Caco-2 (cell line): ENCODE measurements around the gene MFSD1. TPM values are rescaled to one million over a fixed set of nuclear protein-coding genes. Genes with fewer than 3 reads are reported as not detected.

ENCODE experiments used
- BruUV-seq: library from RNA; stranded (reverse); fragments of 400-500 nt; replicated peaks from 2 replicates; lab custom pipeline; 2021; lab: Mats Ljungman, UMichigan
- CTCF ChIA-PET: fragments of 300-600 bp; sonication (Branson Sonifier 250); formaldehyde crosslinking; loops from one replicate; lab custom pipeline; 2022; ENCODE audit warnings: antibody characterized with exemption; lab: Charles Lee
- POLR2A ChIA-PET: fragments of 300-600 bp; sonication (Branson Sonifier 250); formaldehyde crosslinking; loops from one replicate; lab custom pipeline; 2022; ENCODE audit warnings: antibody characterized with exemption; lab: Charles Lee
- DNase-seq, 2 experiments: peaks; one replicate each; pipeline versions ENCODE4 v3.0.0 to v3.0.0-alpha.2; 2020 to 2022
- H3K27me3 ChIP-seq: replicated peaks from 2 replicates; pipeline ENCODE4 v1.6.0; 2011; ENCODE audit warnings: low read length; ENCODE audit not compliant: control insufficient read depth, insufficient read depth
- H3K36me3 ChIP-seq: 2 replicates; pipeline ENCODE4 v1.5.1; 2011; ENCODE audit warnings: low read length; ENCODE audit not compliant: control insufficient read depth, insufficient read depth
- H3K4me1 ChIP-seq: fragments of 250-450 bp; sonication (Bioruptor Pico); 2 replicates; pipeline ENCODE4 v1.5.1; 2020; ENCODE audit warnings: mild to moderate bottlenecking
- H3K4me3 ChIP-seq: 2 replicates; pipeline ENCODE4 v1.5.1; 2011; ENCODE audit warnings: low read depth, mild to moderate bottlenecking, control low read depth, low read length
- H3K9me3 ChIP-seq: fragments of 250-450 bp; sonication (Bioruptor Pico); 2 replicates; pipeline ENCODE4 v1.5.1; 2020; ENCODE audit warnings: mild to moderate bottlenecking, moderate library complexity
- H3K27ac Mint-ChIP-seq: one replicate; pipeline ENCODE4 v1.8.0; 2022; ENCODE audit warnings: mixed read lengths; ENCODE audit not compliant: unreplicated experiment
- H3K27me3 Mint-ChIP-seq: one replicate; pipeline ENCODE4 v1.8.0; 2022; ENCODE audit warnings: mixed read lengths; ENCODE audit not compliant: insufficient read depth, unreplicated experiment
- H3K36me3 Mint-ChIP-seq: one replicate; pipeline ENCODE4 v1.8.0; 2022; ENCODE audit warnings: mild to moderate bottlenecking, mixed read lengths; ENCODE audit not compliant: insufficient read depth, unreplicated experiment
- H3K4me1 Mint-ChIP-seq: one replicate; pipeline ENCODE4 v1.8.0; 2022; ENCODE audit warnings: low read depth, mixed read lengths; ENCODE audit not compliant: unreplicated experiment
- H3K4me3 Mint-ChIP-seq: one replicate; pipeline ENCODE4 v1.8.0; 2022; ENCODE audit warnings: mild to moderate bottlenecking, moderate library complexity, mixed read lengths; ENCODE audit not compliant: unreplicated experiment
- H3K9me3 Mint-ChIP-seq: one replicate; pipeline ENCODE4 v1.8.0; 2022; ENCODE audit warnings: mixed read lengths; ENCODE audit not compliant: unreplicated experiment
- CTCF ChIP-seq, 2 experiments: fragments of 200-600 bp in 1 of 2; IDR thresholded peaks; 1 replicate in 1 of 2; 2 replicates in 1 of 2; pipeline versions ENCODE4 v1.5.1 to v1.8.0; 2011 to 2022; ENCODE audit warnings: antibody characterized with exemption in 1 of 2, control low read depth in 1 of 2, inconsistent platforms in 1 of 2, low read depth in 1 of 2, low read length in 1 of 2, mild to moderate bottlenecking in 1 of 2, moderate library complexity in 1 of 2; ENCODE audit not compliant: insufficient read depth in 1 of 2, severe bottlenecking in 1 of 2, unreplicated experiment in 1 of 2
- intact Hi-C: fragments of 100-400 bp; cut with micrococcal nuclease; formaldehyde crosslinking; loops from one replicate; pipeline ENCODE4 v1.10.0; 2022; ENCODE audit not compliant: unreplicated experiment
- total RNA-seq: library from RNA; stranded (reverse); gene quantifications from 2 replicates; pipeline ENCODE4 v1.2.3, GENCODE V29; 2022

Gene MFSD1
- total RNA-seq, 1 experiment from 2014 or later: 16.9 TPM

GRCh38 chr3:158769952-158770740 is 31.7 kb upstream of the MFSD1 start:
- ChIA-PET POLR2A (no interaction called here), CTCF (no interaction called here)
- Histone ChIP-seq H3K4me3 (no peak overlapping the region), H3K4me1 (peaks cover 57% of the 10 kb centered on the region), H3K36me3 (no peaks in the 10 kb centered on the region), H3K9me3 (no peaks in the 10 kb centered on the region), H3K27me3 (no peaks in the 10 kb centered on the region)
- no peak for TF ChIP-seq CTCF (IDR thresholded peaks at IDR 0.05; ENCODE audit: insufficient read depth in 1 of 2, low read depth in 1 of 2, low read length in 1 of 2, severe bottlenecking in 1 of 2, unreplicated experiment in 1 of 2)
- H3K4me1 Mint-ChIP-seq: peaks cover 57% of the 10 kb centered on the region
- peak overlapping the region; percentile 52 for H3K4me3 Mint-ChIP-seq
- intact Hi-C loops: loop anchor here (1.0 kb wide), 5 partner anchors 19 to 43 kb away; partner anchors contain the start of gene MFSD1
- H3K27ac Mint-ChIP-seq: peak overlapping the region; percentile 25
- BruUV-seq: no TSS peak
- no peak for DNase-seq
- H3K27me3 Mint-ChIP-seq: no peaks in the 10 kb centered on the region
- H3K36me3 Mint-ChIP-seq: no peaks in the 10 kb centered on the region
- H3K9me3 Mint-ChIP-seq: peaks cover 18% of the 10 kb centered on the region

- DNase-seq: no peak
- peaks cover 18% of the 10 kb centered on the region for H3K9me3 Mint-ChIP-seq
- H3K4me3 Mint-ChIP-seq: no peak overlapping the region
- no peaks in the 10 kb centered on the region for H3K36me3 Mint-ChIP-seq
- H3K9me3 ChIP-seq: no peaks in the 10 kb centered on the region
- no TSS peak for BruUV-seq
- no peak for TF ChIP-seq CTCF (IDR thresholded peaks at IDR 0.05; ENCODE audit: insufficient read depth in 1 of 2, low read depth in 1 of 2, low read length in 1 of 2, severe bottlenecking in 1 of 2, unreplicated experiment in 1 of 2)
- H3K27ac Mint-ChIP-seq: no peak overlapping the region
- H3K36me3 ChIP-seq: no peaks in the 10 kb centered on the region
- peaks cover 61% of the 10 kb centered on the region for H3K4me1 ChIP-seq
- H3K27me3 ChIP-seq: no peaks in the 10 kb centered on the region
- H3K4me3 ChIP-seq: no peak overlapping the region
- CTCF ChIA-PET: interaction anchor here (0.6 kb wide), 1 partner anchor 243 kb away, joined by 3 read pairs; no protein-coding TSS in a partner anchor
- POLR2A ChIA-PET: no interaction called here
- H3K27me3 Mint-ChIP-seq: no peaks in the 10 kb centered on the region
- intact Hi-C loops: no loop called here
- peaks cover 63% of the 10 kb centered on the region for H3K4me1 Mint-ChIP-seq
Measured at GRCh38 chr3:158770741-158771350, 31.0 kb upstream of the MFSD1 start.

- H3K4me3 Mint-ChIP-seq: no peak overlapping the region
- H3K27ac Mint-ChIP-seq: peak overlapping the region; percentile 48
- peaks cover 61% of the 10 kb centered on the region for H3K4me1 ChIP-seq
- POLR2A ChIA-PET: no interaction called here
- H3K36me3 Mint-ChIP-seq: no peaks in the 10 kb centered on the region
- H3K9me3 Mint-ChIP-seq: peaks cover 14% of the 10 kb centered on the region
- intact Hi-C loops: no loop called here
- no peaks in the 10 kb centered on the region for H3K27me3 Mint-ChIP-seq
- no peaks in the 10 kb centered on the region for H3K36me3 ChIP-seq
- BruUV-seq: no TSS peak
- CTCF ChIA-PET: interaction anchor here (0.6 kb wide), 1 partner anchor 244 kb away, joined by 3 read pairs; no protein-coding TSS in a partner anchor
- peaks cover 57% of the 10 kb centered on the region for H3K4me1 Mint-ChIP-seq
- H3K27me3 ChIP-seq: no peaks in the 10 kb centered on the region
- H3K4me3 ChIP-seq: no peak overlapping the region
- no peaks in the 10 kb centered on the region for H3K9me3 ChIP-seq
- DNase-seq: no peak
- no peak for TF ChIP-seq CTCF (IDR thresholded peaks at IDR 0.05; ENCODE audit: insufficient read depth in 1 of 2, low read depth in 1 of 2, low read length in 1 of 2, severe bottlenecking in 1 of 2, unreplicated experiment in 1 of 2)
Measured at GRCh38 chr3:158771577-158771976, 30.3 kb upstream of the MFSD1 start.
